HEK293 (cell line): ENCODE measurements around the gene NCKAP1.

Experiments
- HOXA7 ChIP-seq: sonication (generic); formaldehyde crosslinking; IDR thresholded peaks from 2 replicates; pipeline ENCODE4 v1.8.1; 2022; ENCODE audit warnings: missing genetic modification reagents, borderline replicate concordance
- KLF9 ChIP-seq: fragments of 450-650 bp; formaldehyde crosslinking; IDR thresholded peaks from 2 replicates; pipeline ENCODE4 v1.5.1; 2016; ENCODE audit warnings: missing biosample characterization, missing genetic modification characterization, low read depth
- MYNN ChIP-seq: fragments of 450-650 bp; formaldehyde crosslinking; IDR thresholded peaks from 2 replicates; pipeline ENCODE4 v1.5.1; 2016; ENCODE audit warnings: missing biosample characterization, missing genetic modification characterization, borderline replicate concordance
- TCF7L2 ChIP-seq: IDR thresholded peaks from 2 replicates; pipeline ENCODE4 v1.6.1; 2011; ENCODE audit warnings: low read depth, mild to moderate bottlenecking, inconsistent platforms, low read length, moderate library complexity, borderline replicate concordance
- ZFHX2 ChIP-seq: fragments of 450-650 bp; formaldehyde crosslinking; conservative IDR thresholded peaks from 2 replicates; pipeline ENCODE4 v1.5.1; 2016; ENCODE audit warnings: missing biosample characterization, missing genetic modification characterization
- ZNF140 ChIP-seq: fragments of 450-650 bp; formaldehyde crosslinking; IDR thresholded peaks from 2 replicates; pipeline ENCODE4 v1.5.1; 2016; ENCODE audit warnings: missing biosample characterization, missing genetic modification characterization
- ZNF157 ChIP-seq: fragments of 450-650 bp; formaldehyde crosslinking; IDR thresholded peaks from 2 replicates; pipeline ENCODE4 v1.5.1; 2016; ENCODE audit warnings: missing biosample characterization, missing genetic modification characterization
- ZNF2 ChIP-seq: fragments of 450-650 bp; formaldehyde crosslinking; IDR thresholded peaks from 2 replicates; pipeline ENCODE4 v1.5.1; 2016; ENCODE audit warnings: missing biosample characterization, missing genetic modification characterization
- ZNF211 ChIP-seq: fragments of 450-650 bp; formaldehyde crosslinking; IDR thresholded peaks from 2 replicates; pipeline ENCODE4 v1.5.1; 2016; ENCODE audit warnings: low read depth, missing biosample characterization, missing genetic modification characterization
- ZNF221 ChIP-seq: fragments of 450-650 bp; formaldehyde crosslinking; IDR thresholded peaks from 2 replicates; pipeline ENCODE4 v1.5.1; 2017; ENCODE audit warnings: missing biosample characterization, missing genetic modification characterization, borderline replicate concordance
- ZNF274 ChIP-seq, 2 experiments: fragments of 200-500 bp in 1 of 2; fragments of 450-650 bp in 1 of 2; sonication (Bioruptor generic) in 1 of 2; formaldehyde crosslinking in 1 of 2; IDR thresholded peaks; 2 replicates each; pipeline versions ENCODE4 v1.5.1 to v1.6.1; 2014 to 2016; ENCODE audit warnings: borderline replicate concordance in 1 of 2, inconsistent platforms in 1 of 2, low read length in 1 of 2, missing biosample characterization in 1 of 2, missing genetic modification characterization in 1 of 2
- ZNF311 ChIP-seq: fragments of 450-650 bp; formaldehyde crosslinking; IDR thresholded peaks from 2 replicates; pipeline ENCODE4 v1.5.1; 2017; ENCODE audit warnings: missing biosample characterization, missing genetic modification characterization, borderline replicate concordance
- ZNF529 ChIP-seq: fragments of 450-650 bp; formaldehyde crosslinking; IDR thresholded peaks from 2 replicates; pipeline ENCODE4 v1.5.1; 2017; ENCODE audit warnings: missing genetic modification characterization, missing biosample characterization; ENCODE audit not compliant: insufficient replicate concordance
- ZNF530 ChIP-seq: fragments of 450-650 bp; formaldehyde crosslinking; IDR thresholded peaks from 2 replicates; pipeline ENCODE4 v1.5.1; 2016; ENCODE audit warnings: low read depth, missing biosample characterization, missing genetic modification characterization
- ZNF585B ChIP-seq: fragments of 450-650 bp; formaldehyde crosslinking; IDR thresholded peaks from 2 replicates; pipeline ENCODE4 v1.5.1; 2016; ENCODE audit warnings: missing biosample characterization, missing genetic modification characterization
- ZNF596 ChIP-seq: fragments of 450-650 bp; IDR thresholded peaks from 2 replicates; pipeline ENCODE4 v1.5.0; 2018; ENCODE audit warnings: missing biosample characterization, mild to moderate bottlenecking, missing genetic modification characterization, moderate library complexity
- ZNF624 ChIP-seq: fragments of 450-650 bp; formaldehyde crosslinking; IDR thresholded peaks from 2 replicates; pipeline ENCODE4 v1.5.1; 2017; ENCODE audit warnings: missing biosample characterization, missing genetic modification characterization
- ZNF664 ChIP-seq: fragments of 450-650 bp; formaldehyde crosslinking; IDR thresholded peaks from 2 replicates; pipeline ENCODE4 v1.5.1; 2016; ENCODE audit warnings: missing biosample characterization, missing genetic modification characterization
- ZNF785 ChIP-seq: fragments of 450-650 bp; formaldehyde crosslinking; IDR thresholded peaks from 2 replicates; pipeline ENCODE4 v1.5.1; 2016; ENCODE audit warnings: missing biosample characterization, missing genetic modification characterization
- ZNF792 ChIP-seq: fragments of 450-650 bp; formaldehyde crosslinking; IDR thresholded peaks from 2 replicates; pipeline ENCODE4 v1.5.1; 2016; ENCODE audit warnings: missing biosample characterization, missing genetic modification characterization
- ZNF843 ChIP-seq: fragments of 450-650 bp; formaldehyde crosslinking; IDR thresholded peaks from 2 replicates; pipeline ENCODE4 v1.5.1; 2016; ENCODE audit warnings: missing biosample characterization, missing genetic modification characterization
- TF ChIP-seq, protein P1 (sequence below): fragments of 450-650 bp; formaldehyde crosslinking; IDR thresholded peaks from 2 replicates; pipeline ENCODE4 v1.5.1; 2016; ENCODE audit warnings: missing biosample characterization, missing genetic modification characterization
- TF ChIP-seq, protein P2 (sequence below): fragments of 450-650 bp; formaldehyde crosslinking; IDR thresholded peaks from 2 replicates; pipeline ENCODE4 v1.5.1; 2016; ENCODE audit warnings: missing biosample characterization, missing genetic modification characterization, low read depth
- TF ChIP-seq, protein P3 (sequence below): fragments of 450-650 bp; formaldehyde crosslinking; IDR thresholded peaks from 2 replicates; pipeline ENCODE4 v1.5.1; 2017; ENCODE audit warnings: missing biosample characterization, missing genetic modification characterization
- TF ChIP-seq, protein P4 (sequence below): fragments of 450-650 bp; formaldehyde crosslinking; IDR thresholded peaks from 2 replicates; pipeline ENCODE4 v1.5.1; 2016; ENCODE audit warnings: missing biosample characterization, missing genetic modification characterization, borderline replicate concordance
- TF ChIP-seq, protein P5 (sequence below): fragments of 450-650 bp; formaldehyde crosslinking; IDR thresholded peaks from 2 replicates; pipeline ENCODE4 v1.5.1; 2016; ENCODE audit warnings: missing biosample characterization, missing genetic modification characterization, low read depth

The NCKAP1 gene

DNA sequence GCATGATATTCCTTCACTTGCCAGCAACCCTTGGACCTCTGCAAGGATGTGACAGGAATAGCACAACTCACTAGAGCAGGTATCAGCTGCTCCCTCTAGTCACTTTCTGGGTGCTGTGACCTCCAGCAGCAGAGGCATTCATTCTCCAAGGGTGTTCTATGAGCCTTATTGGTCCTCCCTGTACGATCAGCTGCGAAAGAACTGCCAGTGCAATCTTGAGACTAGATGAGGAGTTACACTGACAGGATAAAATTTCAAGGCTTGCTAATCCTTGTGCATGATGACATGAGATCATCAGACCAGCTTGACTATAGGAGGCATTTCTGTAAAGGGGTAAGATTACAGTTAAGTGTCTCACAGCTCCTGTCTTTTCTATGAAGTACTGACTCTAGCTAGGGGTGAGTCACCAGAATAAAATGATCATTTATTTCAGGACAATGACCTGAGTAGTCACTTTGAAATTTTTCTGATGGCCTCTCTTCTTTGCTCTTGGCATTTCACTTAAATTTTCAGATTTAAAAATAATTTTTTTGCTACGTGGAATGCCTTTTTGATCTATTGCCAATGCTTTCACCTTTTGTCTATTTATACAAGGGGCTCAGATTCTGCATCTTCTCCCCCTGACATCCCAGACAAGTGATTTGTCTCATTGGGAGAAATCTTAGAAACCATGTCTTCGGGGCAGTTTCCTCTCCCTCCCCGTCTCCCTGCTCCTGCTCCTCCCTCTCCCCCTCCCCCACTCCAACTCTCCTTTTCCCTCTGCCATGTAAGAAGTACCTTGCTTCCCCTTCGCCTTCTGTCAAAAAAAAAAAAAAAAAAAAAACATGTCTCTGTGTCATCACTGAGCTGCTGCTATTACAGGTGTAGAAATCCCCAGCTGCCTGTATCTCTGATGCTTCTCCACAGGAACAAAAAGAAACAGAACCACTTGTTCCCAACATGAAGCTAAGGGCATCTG is 122.6 kb downstream of the NCKAP1 start (continued):
- TF ChIP-seq ZNF2: no peak; the same call in 1 of the 2 replicates
- no peak for TF ChIP-seq ZNF211 (tag by site-specific recombination)
- peak; percentile 60; the same call in 1 of the 2 replicates for TF ChIP-seq ZNF843
- TF ChIP-seq, protein P1, sequence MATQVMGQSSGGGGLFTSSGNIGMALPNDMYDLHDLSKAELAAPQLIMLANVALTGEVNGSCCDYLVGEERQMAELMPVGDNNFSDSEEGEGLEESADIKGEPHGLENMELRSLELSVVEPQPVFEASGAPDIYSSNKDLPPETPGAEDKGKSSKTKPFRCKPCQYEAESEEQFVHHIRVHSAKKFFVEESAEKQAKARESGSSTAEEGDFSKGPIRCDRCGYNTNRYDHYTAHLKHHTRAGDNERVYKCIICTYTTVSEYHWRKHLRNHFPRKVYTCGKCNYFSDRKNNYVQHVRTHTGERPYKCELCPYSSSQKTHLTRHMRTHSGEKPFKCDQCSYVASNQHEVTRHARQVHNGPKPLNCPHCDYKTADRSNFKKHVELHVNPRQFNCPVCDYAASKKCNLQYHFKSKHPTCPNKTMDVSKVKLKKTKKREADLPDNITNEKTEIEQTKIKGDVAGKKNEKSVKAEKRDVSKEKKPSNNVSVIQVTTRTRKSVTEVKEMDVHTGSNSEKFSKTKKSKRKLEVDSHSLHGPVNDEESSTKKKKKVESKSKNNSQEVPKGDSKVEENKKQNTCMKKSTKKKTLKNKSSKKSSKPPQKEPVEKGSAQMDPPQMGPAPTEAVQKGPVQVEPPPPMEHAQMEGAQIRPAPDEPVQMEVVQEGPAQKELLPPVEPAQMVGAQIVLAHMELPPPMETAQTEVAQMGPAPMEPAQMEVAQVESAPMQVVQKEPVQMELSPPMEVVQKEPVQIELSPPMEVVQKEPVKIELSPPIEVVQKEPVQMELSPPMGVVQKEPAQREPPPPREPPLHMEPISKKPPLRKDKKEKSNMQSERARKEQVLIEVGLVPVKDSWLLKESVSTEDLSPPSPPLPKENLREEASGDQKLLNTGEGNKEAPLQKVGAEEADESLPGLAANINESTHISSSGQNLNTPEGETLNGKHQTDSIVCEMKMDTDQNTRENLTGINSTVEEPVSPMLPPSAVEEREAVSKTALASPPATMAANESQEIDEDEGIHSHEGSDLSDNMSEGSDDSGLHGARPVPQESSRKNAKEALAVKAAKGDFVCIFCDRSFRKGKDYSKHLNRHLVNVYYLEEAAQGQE (tag by site-specific recombination): no peak
- TF ChIP-seq ZNF624 (tag by site-specific recombination): no peak
- TF ChIP-seq ZNF221 (tag by site-specific recombination): no peak
- no peak for TF ChIP-seq ZNF585B (tag by site-specific recombination)
- TF ChIP-seq HOXA7 (CRISPR knock-in tag): no peak
- TF ChIP-seq ZNF274 (IDR thresholded peaks at IDR 0.05; ENCODE audit: low read length): no peak
- TF ChIP-seq ZNF274 (tag by site-specific recombination; IDR thresholded peaks at IDR 0.05; ENCODE audit: borderline replicate concordance): no peak
- no peak for TF ChIP-seq TCF7L2
- no peak for TF ChIP-seq KLF9
- no peak for TF ChIP-seq ZNF530 (tag by site-specific recombination)
- no peak for TF ChIP-seq ZNF140
- TF ChIP-seq ZNF311 (tag by site-specific recombination): no peak
- TF ChIP-seq ZNF596 (tag by site-specific recombination): no peak
- no peak for TF ChIP-seq ZNF792 (tag by site-specific recombination)
- TF ChIP-seq, protein P2, sequence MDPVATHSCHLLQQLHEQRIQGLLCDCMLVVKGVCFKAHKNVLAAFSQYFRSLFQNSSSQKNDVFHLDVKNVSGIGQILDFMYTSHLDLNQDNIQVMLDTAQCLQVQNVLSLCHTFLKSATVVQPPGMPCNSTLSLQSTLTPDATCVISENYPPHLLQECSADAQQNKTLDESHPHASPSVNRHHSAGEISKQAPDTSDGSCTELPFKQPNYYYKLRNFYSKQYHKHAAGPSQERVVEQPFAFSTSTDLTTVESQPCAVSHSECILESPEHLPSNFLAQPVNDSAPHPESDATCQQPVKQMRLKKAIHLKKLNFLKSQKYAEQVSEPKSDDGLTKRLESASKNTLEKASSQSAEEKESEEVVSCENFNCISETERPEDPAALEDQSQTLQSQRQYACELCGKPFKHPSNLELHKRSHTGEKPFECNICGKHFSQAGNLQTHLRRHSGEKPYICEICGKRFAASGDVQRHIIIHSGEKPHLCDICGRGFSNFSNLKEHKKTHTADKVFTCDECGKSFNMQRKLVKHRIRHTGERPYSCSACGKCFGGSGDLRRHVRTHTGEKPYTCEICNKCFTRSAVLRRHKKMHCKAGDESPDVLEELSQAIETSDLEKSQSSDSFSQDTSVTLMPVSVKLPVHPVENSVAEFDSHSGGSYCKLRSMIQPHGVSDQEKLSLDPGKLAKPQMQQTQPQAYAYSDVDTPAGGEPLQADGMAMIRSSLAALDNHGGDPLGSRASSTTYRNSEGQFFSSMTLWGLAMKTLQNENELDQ (tag by site-specific recombination): no peak
- TF ChIP-seq, protein P3, sequence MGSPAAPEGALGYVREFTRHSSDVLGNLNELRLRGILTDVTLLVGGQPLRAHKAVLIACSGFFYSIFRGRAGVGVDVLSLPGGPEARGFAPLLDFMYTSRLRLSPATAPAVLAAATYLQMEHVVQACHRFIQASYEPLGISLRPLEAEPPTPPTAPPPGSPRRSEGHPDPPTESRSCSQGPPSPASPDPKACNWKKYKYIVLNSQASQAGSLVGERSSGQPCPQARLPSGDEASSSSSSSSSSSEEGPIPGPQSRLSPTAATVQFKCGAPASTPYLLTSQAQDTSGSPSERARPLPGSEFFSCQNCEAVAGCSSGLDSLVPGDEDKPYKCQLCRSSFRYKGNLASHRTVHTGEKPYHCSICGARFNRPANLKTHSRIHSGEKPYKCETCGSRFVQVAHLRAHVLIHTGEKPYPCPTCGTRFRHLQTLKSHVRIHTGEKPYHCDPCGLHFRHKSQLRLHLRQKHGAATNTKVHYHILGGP (tag by site-specific recombination): no peak
- no peak for TF ChIP-seq ZNF157 (tag by site-specific recombination)
- TF ChIP-seq, protein P4, sequence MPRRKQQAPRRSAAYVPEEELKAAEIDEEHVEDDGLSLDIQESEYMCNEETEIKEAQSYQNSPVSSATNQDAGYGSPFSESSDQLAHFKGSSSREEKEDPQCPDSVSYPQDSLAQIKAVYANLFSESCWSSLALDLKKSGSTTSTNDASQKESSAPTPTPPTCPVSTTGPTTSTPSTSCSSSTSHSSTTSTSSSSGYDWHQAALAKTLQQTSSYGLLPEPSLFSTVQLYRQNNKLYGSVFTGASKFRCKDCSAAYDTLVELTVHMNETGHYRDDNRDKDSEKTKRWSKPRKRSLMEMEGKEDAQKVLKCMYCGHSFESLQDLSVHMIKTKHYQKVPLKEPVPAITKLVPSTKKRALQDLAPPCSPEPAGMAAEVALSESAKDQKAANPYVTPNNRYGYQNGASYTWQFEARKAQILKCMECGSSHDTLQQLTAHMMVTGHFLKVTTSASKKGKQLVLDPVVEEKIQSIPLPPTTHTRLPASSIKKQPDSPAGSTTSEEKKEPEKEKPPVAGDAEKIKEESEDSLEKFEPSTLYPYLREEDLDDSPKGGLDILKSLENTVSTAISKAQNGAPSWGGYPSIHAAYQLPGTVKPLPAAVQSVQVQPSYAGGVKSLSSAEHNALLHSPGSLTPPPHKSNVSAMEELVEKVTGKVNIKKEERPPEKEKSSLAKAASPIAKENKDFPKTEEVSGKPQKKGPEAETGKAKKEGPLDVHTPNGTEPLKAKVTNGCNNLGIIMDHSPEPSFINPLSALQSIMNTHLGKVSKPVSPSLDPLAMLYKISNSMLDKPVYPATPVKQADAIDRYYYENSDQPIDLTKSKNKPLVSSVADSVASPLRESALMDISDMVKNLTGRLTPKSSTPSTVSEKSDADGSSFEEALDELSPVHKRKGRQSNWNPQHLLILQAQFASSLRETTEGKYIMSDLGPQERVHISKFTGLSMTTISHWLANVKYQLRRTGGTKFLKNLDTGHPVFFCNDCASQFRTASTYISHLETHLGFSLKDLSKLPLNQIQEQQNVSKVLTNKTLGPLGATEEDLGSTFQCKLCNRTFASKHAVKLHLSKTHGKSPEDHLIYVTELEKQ: peak; percentile 52; the same call in 1 of the 2 replicates
- TF ChIP-seq ZNF664 (tag by site-specific recombination): peak; percentile 80
- no peak for TF ChIP-seq ZFHX2
- no peak for TF ChIP-seq ZNF785 (tag by site-specific recombination)
- TF ChIP-seq, protein P5, sequence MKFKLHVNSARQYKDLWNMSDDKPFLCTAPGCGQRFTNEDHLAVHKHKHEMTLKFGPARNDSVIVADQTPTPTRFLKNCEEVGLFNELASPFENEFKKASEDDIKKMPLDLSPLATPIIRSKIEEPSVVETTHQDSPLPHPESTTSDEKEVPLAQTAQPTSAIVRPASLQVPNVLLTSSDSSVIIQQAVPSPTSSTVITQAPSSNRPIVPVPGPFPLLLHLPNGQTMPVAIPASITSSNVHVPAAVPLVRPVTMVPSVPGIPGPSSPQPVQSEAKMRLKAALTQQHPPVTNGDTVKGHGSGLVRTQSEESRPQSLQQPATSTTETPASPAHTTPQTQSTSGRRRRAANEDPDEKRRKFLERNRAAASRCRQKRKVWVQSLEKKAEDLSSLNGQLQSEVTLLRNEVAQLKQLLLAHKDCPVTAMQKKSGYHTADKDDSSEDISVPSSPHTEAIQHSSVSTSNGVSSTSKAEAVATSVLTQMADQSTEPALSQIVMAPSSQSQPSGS (tag by site-specific recombination): peak; percentile 83
- TF ChIP-seq ZNF529 (tag by site-specific recombination): no peak
- no peak for TF ChIP-seq MYNN (tag by site-specific recombination)
